ENCODE measurements around the gene ARAP2. TPM values are rescaled to one million over a fixed set of nuclear protein-coding genes. Genes with fewer than 3 reads are reported as not detected.

ARAP2 gene
- total RNA-seq, 1 experiment from 2014 or later = 12.0 TPM

GRCh38 chr4:36078319-36078718 is 166.0 kb downstream of the ARAP2 start:
- Mint-ChIP-seq H3K27me3 (ENCODE audit: insufficient read depth, unreplicated experiment) (no peaks in the 10 kb centered on the region), H3K27ac (ENCODE audit: low read depth, unreplicated experiment) (no peak overlapping the region), H3K4me3 (ENCODE audit: unreplicated experiment) (no peak overlapping the region), H3K9me3 (ENCODE audit: unreplicated experiment) (no peaks in the 10 kb centered on the region), H3K4me1 (ENCODE audit: insufficient read depth, unreplicated experiment) (no peaks in the 10 kb centered on the region), H3K36me3 (ENCODE audit: insufficient read depth, unreplicated experiment) (no peaks in the 10 kb centered on the region)
- no peak for DNase-seq (ENCODE audit: unreplicated experiment)
- no TSS peak for BruUV-seq (replicated peaks)
- no peak for TF ChIP-seq CTCF (IDR thresholded peaks at IDR 0.05; ENCODE audit: unreplicated experiment)
- CTCF ChIA-PET = no interaction called here
- intact Hi-C loops (cut with micrococcal nuclease) = no loop called here
- POLR2A ChIA-PET = no interaction called here

- Mint-ChIP-seq H3K4me1 (ENCODE audit: insufficient read depth, unreplicated experiment) (no peaks in the 10 kb centered on the region), H3K27ac (ENCODE audit: low read depth, unreplicated experiment) (no peak overlapping the region), H3K27me3 (ENCODE audit: insufficient read depth, unreplicated experiment) (no peaks in the 10 kb centered on the region), H3K4me3 (ENCODE audit: unreplicated experiment) (no peak overlapping the region), H3K9me3 (ENCODE audit: unreplicated experiment) (no peaks in the 10 kb centered on the region), H3K36me3 (ENCODE audit: insufficient read depth, unreplicated experiment) (peaks cover 7% of the 10 kb centered on the region)
- TF ChIP-seq CTCF (IDR thresholded peaks at IDR 0.05; ENCODE audit: unreplicated experiment) = no peak
- intact Hi-C loops (cut with micrococcal nuclease) = no loop called here
- ChIA-PET CTCF (interaction anchor here (1.0 kb wide), 1 partner anchor 10 kb away, joined by 3 read pairs; no protein-coding TSS in a partner anchor), POLR2A (no interaction called here)
- no peak for DNase-seq (ENCODE audit: unreplicated experiment)
- no TSS peak for BruUV-seq (replicated peaks)
Measured at GRCh38 chr4:36072529-36072928, 171.8 kb downstream of the ARAP2 start.

GRCh38 chr4:36067116-36067515 is 177.2 kb downstream of the ARAP2 start:
- H3K27ac Mint-ChIP-seq (ENCODE audit: low read depth, unreplicated experiment) = no peak overlapping the region
- ChIA-PET CTCF (no interaction called here), POLR2A (no interaction called here)
- H3K36me3 Mint-ChIP-seq (ENCODE audit: insufficient read depth, unreplicated experiment) = peaks cover 13% of the 10 kb centered on the region
- H3K4me3 Mint-ChIP-seq (ENCODE audit: unreplicated experiment) = no peak overlapping the region
- BruUV-seq (replicated peaks) = no TSS peak
- intact Hi-C loops (cut with micrococcal nuclease) = no loop called here
- no peak for DNase-seq (ENCODE audit: unreplicated experiment)
- H3K4me1 Mint-ChIP-seq (ENCODE audit: insufficient read depth, unreplicated experiment) = peaks cover 6% of the 10 kb centered on the region
- no peaks in the 10 kb centered on the region for H3K9me3 Mint-ChIP-seq (ENCODE audit: unreplicated experiment)
- TF ChIP-seq CTCF (IDR thresholded peaks at IDR 0.05; ENCODE audit: unreplicated experiment) = no peak
- H3K27me3 Mint-ChIP-seq (ENCODE audit: insufficient read depth, unreplicated experiment) = no peaks in the 10 kb centered on the region

- Mint-ChIP-seq H3K27me3 (ENCODE audit: insufficient read depth, unreplicated experiment) (no peaks in the 10 kb centered on the region), H3K4me3 (ENCODE audit: unreplicated experiment) (no peak overlapping the region), H3K4me1 (ENCODE audit: insufficient read depth, unreplicated experiment) (peaks cover 6% of the 10 kb centered on the region), H3K27ac (ENCODE audit: low read depth, unreplicated experiment) (no peak overlapping the region), H3K9me3 (ENCODE audit: unreplicated experiment) (no peaks in the 10 kb centered on the region), H3K36me3 (ENCODE audit: insufficient read depth, unreplicated experiment) (peaks cover 13% of the 10 kb centered on the region)
- DNase-seq (ENCODE audit: unreplicated experiment) = no peak
- TF ChIP-seq CTCF (IDR thresholded peaks at IDR 0.05; ENCODE audit: unreplicated experiment) = no peak
- intact Hi-C loops (cut with micrococcal nuclease) = no loop called here
- ChIA-PET POLR2A (interaction anchor here (1.0 kb wide), 1 partner anchor 38 kb away, joined by 3 read pairs; no protein-coding TSS in a partner anchor), CTCF (interaction anchor here (0.6 kb wide), 1 partner anchor 187 kb away, joined by 3 read pairs; no protein-coding TSS in a partner anchor)
- BruUV-seq (replicated peaks) = no TSS peak
Measured at GRCh38 chr4:36065274-36065871, 178.9 kb downstream of the ARAP2 start.

All from MCF 10A (cell line).